Measurements from ENCODE around the gene ABCB11.
A peak's percentile ranks its signal among the peaks of the same experiment; 100 is the strongest.
"Not testable (repeated sequence)": the region's sequence is repeated elsewhere in the genome, so short reads cannot be mapped to it uniquely, and the experiment has no call there.

The ABCB11 gene

DNA sequence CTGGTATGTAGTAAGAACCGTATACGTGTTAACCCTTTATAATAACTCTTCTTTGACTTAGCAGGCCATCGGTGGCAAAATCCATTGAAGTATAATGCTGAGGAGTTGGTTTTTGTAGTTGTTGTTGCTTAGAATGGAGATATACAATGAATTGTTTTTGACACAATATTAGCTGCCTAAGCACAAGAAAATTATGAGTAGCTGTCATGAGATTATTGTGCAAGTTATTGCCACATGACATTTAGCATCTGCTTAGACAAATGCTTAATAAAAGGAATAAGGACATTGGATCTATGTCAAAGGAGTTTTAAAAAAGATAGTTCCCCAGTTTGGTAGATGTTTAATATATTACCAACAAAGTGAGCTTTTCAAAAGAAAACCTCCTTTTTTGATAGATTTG is 59.9 kb downstream of the ABCB11 start:
- DNase-seq (ENCODE audit: low spot score): no peak

DNA sequence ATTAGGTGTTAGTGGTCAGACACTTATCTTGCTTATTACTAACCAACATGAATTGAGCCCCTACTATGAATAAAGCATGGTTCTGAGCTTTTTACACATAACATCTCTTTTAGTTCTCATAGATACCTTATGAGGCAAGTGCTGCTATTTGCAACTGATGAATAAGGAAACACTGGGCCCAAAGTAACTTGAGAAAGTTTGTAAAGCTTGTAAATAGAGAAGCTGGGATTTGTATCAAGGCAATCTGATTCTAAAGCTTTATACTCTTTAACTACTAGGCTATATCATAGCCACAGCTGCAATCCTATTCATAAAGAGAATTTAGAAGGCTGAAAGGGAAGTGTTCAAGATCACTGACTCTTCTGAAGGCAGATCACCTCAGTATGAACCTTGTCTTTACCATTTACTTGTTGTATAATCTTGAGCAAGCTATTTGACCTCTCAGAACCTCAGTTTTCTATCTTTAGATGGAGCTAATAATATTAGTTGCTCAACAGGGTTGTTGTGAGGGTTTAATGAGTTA is 60.4 kb downstream of the ABCB11 start:
- no peak for DNase-seq (ENCODE audit: low spot score)

DNA sequence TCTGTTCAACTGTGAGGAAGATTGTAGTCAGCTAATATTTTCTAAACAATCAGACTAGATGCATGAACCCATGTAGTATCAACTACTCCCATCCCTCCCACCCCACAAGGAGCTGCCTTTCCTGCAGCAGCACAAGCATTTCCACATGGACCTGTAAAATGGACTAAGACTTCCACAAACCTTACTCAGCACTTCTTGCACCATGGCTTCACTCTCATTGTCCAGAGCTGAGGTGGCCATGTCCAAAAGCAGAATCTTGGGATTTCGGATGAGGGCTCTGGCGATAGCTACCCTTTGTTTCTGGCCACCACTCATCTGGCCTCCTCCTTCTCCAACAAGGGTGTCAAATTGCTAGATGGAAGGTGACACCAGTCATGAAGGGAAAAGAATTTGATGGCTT is 61.3 kb downstream of the ABCB11 start:
- DNase-seq (ENCODE audit: low spot score): no peak

DNA sequence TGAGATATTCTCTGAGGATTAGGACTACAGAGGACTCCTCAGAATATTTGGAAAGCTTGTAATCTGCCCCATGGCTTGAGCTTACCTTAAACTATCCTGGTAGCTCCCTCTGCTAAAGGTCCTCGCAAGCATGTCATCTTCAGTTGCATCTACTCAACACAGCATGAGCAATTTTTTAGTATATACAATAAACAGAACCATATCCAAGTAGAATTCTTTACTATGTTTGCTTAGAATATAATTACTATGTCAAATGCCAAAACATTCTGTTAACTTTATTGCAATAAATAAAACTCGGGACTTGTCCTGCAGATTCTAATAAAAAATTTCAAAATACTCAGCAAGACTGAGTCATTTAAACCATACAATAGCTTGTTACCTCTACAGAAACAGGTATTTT is 62.8 kb downstream of the ABCB11 start:
- no peak for DNase-seq (ENCODE audit: low spot score)

DNA sequence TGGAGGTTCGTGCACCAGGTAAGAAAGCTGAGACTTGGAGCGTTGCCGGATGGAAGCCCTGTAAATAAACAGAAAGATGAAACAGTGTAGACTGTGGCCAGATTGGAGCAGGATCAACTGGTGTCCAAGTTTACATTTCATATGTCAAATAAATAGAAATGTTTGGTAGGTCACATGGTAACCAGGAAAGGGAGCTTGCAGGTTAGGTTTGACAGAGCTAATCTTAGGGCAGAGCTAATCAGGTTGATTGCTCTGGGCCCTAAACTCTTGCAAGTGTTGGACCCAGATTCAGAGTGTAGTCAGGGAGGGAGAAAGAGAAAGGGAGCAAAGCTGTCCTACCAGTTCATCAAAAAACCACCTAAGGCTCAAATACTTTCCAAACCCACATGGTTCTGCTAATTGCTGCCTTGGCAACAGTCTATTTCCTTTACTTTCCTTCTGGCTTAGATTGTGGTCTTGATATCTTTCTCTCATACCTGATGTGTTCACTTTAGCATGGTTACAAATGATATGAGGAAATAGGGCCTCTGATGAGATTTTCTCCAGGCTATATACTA is 66.8 kb downstream of the ABCB11 start:
- DNase-seq (ENCODE audit: low spot score): no peak

DNA sequence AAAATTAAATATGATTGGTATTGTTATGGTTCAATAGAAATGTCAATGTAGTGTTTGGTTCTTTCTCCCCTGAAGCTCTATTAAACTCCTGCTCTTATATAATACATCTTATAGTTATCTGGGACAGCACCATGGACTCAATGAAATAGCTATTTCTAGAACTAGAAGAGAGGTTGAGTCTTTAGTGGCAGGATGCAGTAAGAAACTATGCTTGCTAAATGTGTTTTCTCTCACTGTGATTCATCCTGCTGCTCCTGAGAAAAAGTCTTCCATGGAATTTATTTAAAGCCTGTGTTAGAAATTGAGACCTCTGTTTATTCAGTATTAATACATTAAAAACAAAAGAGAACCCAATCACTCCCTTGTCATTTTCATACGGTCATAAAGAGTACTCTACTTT is 68.5 kb downstream of the ABCB11 start:
- DNase-seq (ENCODE audit: low spot score): no peak

DNA sequence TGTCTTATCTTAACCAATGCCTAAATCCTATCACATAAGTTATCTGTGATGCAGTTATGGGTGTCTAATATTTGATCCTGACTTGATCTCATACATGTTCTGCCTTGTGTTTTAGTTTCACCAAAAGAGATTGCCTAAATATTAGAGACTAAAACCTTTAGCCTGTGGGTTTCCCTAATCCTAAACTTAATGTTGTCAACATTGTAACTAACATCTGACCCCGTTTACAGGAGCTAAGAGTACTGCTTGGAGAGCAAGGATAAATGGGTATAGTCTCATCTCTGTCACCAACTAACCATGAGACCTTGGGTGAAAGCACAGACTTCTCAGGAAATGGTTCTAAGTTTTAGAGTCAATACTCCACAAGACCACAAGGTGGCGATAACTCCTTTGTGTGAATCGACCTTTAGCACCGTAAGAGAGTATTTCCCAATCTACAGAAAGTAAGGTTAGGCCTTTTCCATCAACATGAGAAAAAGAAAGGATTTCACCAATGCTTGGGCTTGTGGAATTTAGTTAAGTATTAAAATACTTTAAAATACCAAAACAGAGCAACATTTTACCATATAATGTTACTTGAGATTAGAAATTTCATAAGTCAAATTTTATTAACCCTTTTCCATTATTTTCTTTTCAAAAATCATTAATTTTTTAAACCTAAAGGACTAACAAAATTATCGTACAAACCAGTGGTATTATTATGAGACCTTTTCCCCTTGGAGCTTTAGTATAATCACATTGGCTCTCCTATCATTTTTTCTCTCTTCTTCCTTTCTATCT is 69.5 kb downstream of the ABCB11 start:
- DNase-seq (ENCODE audit: low spot score): peak; percentile 51

DNA sequence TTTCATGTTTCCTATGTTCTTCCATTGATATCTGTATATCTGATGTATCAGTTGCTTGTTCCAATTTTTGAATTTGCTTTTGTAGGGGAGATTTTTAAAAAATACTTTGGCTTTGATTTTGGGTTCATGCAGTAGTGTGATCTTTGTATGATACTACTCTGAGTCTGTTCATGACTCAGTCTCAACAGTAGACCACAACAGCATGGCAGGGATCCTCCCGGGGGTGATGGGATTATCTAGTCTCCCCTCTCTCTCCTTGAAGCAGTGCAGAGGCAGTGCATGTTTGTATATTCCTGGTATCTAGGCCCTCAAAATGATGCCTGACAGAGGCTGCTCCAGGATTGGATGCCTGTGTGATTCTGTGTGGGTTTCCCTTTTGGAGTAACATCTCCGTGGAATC is 74.7 kb downstream of the ABCB11 start:
- DNase-seq (ENCODE audit: low spot score): no peak

DNA sequence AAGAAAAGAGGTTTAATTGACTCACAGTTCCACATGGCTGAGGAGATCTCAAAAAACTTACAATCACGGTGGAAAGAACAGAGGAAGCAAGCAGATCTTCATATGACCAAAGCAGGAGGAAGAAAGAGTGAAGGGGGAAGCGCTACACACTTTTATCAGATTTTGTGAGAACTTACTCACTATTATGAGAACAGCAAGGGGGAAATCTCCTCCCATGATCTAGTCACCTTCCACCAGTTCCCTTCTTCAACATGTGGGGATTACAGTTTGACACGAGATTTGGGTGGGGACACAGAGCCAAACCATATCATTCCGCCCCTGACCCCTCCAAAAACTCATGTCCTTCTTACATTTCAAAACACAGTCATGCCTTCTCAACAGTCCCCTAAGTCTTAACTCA is 75.8 kb downstream of the ABCB11 start:
- DNase-seq (ENCODE audit: low spot score): no peak

DNA sequence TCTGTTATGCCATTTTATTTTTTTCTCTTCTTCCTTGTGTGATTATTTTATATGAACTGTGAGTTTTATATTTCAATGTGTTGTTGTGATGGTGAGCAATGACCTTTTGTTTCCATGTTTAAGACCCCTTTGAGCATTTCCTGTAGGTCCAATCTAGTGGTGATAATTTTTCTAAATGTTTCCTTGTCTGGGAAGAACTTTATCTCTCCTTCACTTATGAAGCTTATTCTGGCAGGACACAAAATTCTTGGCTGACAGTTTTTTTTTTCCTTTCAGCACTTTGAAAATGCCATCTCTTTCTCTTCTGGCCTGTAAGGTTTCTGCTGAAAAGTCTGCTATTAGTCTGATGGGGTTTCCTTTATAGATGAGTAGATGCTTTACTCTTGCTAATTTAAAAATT is 76.9 kb downstream of the ABCB11 start:
- DNase-seq (ENCODE audit: low spot score): no peak

DNA sequence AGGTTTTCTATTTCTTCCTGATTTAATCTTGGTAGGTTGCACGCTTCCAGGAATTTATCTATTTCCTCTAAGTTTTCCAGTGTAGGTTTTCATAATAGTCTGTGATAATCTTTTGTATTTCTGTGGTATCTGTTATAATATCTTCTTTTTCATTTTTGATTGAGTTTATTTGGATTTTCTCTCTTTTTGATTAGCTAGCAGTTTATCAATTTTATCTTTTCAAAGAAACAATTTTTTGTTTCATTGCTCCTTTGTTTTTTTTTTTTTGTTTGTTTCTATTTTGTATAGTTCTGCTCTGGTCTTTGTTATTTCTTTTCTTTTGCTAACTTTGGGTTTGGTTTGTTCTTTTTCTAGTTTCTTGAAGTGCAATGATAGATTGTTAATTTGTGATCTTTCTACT is 78.7 kb downstream of the ABCB11 start:
- no peak for DNase-seq (ENCODE audit: low spot score)

DNA sequence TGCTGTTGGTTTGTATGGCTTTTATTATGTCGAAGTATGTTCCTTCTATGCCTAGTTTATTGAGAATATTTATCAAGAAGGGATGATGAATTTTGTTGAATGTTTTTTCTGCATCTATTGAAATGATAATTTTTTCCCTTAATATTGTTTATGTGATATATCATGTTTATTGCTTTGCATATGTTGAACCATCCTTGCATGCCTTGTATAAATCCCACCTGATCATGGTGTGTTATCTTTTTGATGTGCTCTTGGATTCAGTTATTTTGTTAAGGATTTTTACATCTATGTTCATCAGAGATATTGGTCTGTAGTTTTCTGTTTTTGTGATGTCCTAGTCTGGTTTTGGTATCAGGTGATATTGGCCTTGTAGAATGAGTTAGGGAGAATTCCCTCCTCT is 79.3 kb downstream of the ABCB11 start:
- no peak for DNase-seq (ENCODE audit: low spot score)

DNA sequence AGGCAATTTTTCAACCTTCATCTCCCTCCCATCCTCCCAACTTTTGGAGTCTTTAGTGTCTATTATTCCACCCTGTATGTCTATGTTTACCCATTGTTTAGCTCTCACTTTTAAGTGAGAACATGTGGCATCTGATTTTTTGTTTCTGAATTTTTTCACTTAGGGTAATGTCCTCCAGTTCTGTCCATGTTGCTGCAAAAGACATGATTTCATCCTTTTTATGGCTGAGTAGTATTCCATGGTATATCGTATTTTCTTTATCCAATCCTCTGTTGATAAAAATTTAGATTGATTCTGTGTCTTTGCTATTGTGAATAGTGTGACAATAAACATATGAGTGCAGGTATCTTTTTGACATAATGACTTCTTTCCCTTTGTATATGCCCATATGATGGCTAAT is 81.8 kb downstream of the ABCB11 start:
- no peak for DNase-seq (ENCODE audit: low spot score)

DNA sequence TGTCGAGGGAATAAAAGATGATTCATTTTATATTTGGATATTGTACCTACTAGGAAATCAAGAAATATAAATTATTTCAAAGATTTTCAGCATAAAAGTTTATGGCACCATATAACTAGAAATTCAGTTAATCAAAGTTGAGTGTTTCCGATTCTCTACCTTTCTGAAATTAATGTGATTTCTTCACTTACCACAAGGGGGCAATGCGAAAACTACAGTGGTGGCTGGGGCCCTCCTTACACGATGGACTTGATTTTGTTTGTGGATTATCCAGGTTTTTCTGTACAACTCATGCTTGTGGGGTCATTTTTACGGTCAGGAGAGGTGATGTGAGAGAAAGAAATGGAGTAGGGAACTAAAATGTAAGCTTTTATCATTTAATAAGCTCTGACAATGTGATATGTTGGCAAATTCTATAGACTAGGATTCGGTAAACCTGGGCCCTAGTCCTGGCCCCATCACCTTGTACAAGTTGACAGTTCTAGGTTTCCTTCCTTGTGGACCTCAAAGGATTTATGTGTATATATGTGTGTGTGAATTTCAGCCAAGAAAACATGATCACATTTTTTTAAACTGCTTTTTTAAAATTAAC is 82.4 kb downstream of the ABCB11 start:
- no peak for DNase-seq (ENCODE audit: low spot score)

DNA sequence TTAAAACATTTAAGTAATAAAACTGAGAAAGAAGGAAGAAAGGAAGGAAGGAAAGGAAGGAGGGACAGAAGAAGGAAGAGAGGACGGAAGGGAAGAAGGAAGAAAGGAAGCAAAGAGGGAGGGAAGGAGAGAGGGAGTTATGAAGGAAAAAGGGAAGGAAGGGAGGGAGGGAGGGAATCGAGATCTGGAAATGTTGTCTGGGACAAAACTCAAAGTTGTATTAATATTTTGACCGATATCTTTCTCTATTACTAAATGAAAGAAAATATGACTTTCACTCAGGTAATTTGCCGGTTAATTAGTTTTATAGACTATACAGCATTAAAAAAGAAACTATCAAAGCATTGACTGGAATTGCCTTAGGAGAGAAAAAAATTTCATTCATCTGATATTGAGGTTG is 85.6 kb downstream of the ABCB11 start:
- DNase-seq (ENCODE audit: low spot score): no peak

DNA sequence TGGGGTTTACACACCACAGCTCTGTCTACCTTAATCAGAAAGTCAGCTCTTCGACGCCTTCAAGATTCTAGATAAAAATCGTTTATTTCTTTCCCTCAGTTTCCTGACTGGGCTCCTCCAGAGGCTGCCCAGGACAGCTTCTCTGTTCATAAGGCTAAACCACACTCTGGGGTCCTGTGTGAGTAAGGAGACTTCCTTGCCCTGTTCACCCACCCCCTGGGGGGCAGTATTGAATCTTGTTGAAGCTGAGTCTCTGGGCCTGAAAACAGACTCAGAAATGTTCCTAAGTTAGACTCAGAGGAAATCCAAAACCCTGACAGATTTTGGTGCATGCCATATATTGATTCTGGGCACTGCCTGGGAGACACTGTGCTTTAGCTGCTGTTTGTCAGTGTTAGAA is 87.1 kb downstream of the ABCB11 start:
- no peak for DNase-seq (ENCODE audit: low spot score)

DNA sequence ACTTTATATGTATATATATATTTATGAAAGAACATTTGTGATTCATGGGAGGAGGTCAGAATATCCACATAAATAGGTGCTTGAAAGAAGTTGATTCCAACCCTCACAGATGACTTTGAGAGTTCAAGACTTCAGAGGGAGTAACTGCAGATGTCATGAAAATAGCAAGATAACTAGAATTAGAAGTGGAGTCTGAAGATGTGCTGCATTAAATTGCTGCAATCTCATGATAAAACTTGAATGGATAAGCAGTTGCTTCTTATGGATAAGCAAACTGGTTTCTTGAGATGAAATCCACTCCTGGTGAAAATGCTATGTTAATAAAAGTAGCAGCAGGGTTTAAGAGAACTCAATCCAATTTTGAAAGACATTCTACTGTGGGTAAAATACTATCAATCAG is 89.8 kb downstream of the ABCB11 start:
- DNase-seq (ENCODE audit: low spot score): no peak

DNA sequence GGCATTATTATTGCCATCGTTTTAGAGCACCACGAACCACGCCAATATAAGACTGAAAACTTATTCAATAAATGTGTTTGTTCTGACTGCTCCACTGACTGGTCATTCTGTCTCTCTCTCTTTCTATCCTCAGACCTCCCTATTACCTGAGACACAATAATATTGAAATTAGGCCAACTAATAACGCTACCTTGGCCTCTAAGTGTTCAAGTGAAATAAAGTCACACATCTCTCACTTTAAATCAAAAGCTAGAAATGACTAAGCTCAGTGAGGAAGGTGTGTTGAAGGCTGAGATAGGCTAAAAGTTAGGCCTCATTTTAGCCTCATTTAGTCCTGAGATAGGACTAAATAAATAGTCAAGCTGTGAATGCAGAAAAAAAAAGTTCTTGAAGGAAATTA is 91.2 kb downstream of the ABCB11 start:
- no peak for DNase-seq (ENCODE audit: low spot score)

DNA sequence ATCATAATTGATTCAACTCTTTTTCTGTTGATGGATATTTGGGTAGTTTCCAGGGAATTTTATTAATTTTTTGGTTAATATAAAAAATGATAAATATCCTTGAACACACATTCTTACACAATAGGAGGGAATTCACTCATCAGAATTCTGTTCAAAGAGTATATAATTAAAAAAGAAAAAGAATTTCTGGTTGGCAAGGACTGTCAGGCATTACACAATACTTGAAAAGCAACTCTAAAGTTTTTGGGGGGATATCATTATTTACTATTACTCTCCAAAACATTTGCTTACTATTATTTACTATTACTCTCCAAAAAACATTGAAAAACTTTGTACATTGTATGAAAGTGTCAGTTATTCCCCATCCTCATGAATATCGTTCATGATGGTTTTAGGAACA is 92.1 kb downstream of the ABCB11 start:
- DNase-seq (ENCODE audit: low spot score): no peak

DNA sequence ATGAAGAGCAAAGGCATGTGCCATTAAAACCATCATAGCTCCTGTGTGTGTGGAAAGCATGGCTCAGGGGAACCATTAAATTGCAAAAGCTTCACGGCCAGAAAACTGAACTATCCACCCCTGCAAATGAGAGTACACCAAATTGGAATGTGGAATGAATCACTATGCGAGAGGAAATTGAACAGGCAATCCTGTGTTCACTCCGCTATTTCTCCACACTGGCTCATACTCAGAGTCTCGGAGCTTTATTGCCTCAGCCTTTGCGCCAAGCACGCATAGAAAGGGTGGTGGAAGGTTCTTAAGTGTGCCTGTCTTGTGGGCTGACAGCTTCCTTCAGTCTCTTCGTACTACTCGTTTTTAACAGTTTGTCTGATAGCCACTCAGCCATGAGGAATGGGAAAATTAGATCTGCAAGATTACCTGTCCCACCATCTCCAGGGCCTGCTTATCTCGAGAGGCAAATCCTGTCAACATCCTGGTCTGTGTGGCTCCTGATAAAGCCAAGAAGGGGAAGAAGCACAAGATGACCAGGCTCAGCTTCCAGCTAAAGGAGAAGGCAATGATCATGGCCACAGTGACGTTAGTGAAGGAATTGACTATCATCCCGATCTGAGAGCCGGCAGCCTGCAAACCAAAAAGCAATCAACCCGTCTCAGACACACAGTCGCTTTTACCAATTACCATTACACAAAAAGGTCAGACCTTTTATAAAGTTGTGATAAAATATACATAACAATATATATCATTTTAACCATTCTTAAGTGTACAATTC is 95.1 kb downstream of the ABCB11 start:
- no peak for DNase-seq (ENCODE audit: low spot score)

DNA sequence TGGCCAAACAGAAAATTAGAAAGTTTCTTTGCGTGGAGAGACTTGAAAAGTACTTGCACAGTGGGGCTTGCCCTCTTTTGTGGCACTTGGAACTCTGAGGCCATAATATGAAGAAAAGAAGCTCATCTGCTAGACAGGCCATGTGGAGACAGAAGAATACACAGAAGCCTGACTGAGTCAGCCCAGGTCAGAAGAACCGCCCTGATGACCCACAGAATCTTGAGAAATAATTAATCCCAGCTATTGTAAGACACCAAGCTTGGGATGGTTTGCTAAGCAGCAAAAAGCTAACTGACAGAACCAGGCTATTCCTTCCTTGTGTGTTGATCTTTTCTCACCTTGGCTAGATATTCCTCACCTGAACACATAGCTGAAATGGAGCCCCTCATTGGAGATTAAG is 96.3 kb downstream of the ABCB11 start:
- no peak for DNase-seq (ENCODE audit: low spot score)

DNA sequence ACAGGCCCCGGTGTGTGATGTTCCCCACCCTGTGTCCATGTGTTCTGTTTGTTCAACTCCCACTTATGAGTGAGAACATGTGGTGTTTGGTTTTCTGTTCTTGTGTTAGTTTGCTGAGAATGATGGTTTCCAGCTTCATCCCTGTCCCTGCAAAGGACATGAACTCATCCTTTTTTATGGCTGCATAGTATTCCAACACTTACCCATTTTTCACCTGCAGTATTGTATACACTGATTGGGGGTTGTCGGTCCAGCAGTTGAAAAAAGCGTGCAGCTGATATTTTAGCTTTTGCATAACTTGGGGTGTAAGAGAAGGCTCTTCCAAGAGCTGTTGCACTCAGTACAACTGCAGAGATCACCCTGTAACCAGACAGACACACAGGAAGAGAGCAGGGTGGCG is 99.0 kb downstream of the ABCB11 start:
- DNase-seq (ENCODE audit: low spot score): not testable (repeated sequence)

DNA sequence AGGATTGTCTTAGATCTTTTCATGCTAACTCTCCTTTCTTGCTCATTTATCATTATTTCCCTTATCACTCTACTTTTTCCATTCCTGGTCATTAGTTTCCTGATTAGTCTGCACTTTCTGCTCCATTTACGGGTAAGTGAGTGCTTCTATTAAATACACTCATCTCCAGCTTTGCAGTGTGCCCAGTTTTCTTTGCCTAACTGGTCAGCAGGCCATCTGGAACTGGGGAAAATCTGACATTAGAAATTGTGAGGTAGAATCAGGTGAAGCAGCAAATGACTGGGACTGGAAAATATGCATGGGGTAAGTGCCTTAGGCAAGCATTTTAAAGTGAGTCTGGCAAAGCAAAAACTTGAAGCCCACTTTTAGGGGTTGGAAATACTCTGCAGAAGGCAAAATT is 100.9 kb downstream of the ABCB11 start:
- DNase-seq (ENCODE audit: low spot score): no peak
